Panc1 (cell line): ENCODE results near the gene RAPGEFL1. TPM values are rescaled to one million over a fixed set of nuclear protein-coding genes. Genes with fewer than 3 reads are reported as not detected.
A peak's percentile ranks its signal among the peaks of the same experiment; 100 is the strongest.

Experiments used
- ATAC-seq: fragments of 200-7000 bp; cut with Tn5 transposase; 2 replicates; pipeline ENCODE4 v1.9.1; 2020; ENCODE audit warnings: mild to moderate bottlenecking, moderate library complexity
- BruUV-seq: library from RNA; stranded (reverse); fragments of 400-500 nt; replicated peaks from 2 replicates; lab custom pipeline; 2021; lab: Mats Ljungman, UMichigan
- CTCF ChIA-PET: fragments of 300-600 bp; sonication (Branson Sonifier 250); formaldehyde crosslinking; loops from one replicate; lab custom pipeline; 2022; ENCODE audit warnings: antibody characterized with exemption; lab: Charles Lee
- POLR2A ChIA-PET: fragments of 300-600 bp; sonication (Branson Sonifier 250); formaldehyde crosslinking; loops from one replicate; lab custom pipeline; 2022; ENCODE audit warnings: antibody characterized with exemption; lab: Charles Lee
- DNase-seq: peaks from one replicate; pipeline ENCODE4 v3.0.0-alpha.2; 2010; ENCODE audit warnings: low read depth, low spot score
- H3K27ac ChIP-seq: 2 replicates; pipeline ENCODE4 v1.5.1; 2011; ENCODE audit warnings: mild to moderate bottlenecking, low read length, inconsistent platforms
- H3K27me3 ChIP-seq: fragments of 200-500 bp; sonication (Bioruptor generic); 2 replicates; pipeline ENCODE4 v1.6.0; 2014; ENCODE audit warnings: low read length, inconsistent platforms; ENCODE audit not compliant: control insufficient read depth, insufficient read depth
- H3K36me3 ChIP-seq: fragments of 200-500 bp; sonication (Bioruptor generic); 2 replicates; pipeline ENCODE4 v1.5.1; 2014; ENCODE audit warnings: inconsistent platforms, mild to moderate bottlenecking, low read length, moderate library complexity; ENCODE audit not compliant: control insufficient read depth, insufficient read depth
- H3K4me1 ChIP-seq: 2 replicates; pipeline ENCODE4 v1.5.1; 2011; ENCODE audit warnings: inconsistent platforms, mild to moderate bottlenecking, low read length, moderate library complexity; ENCODE audit not compliant: control insufficient read depth, insufficient read depth
- H3K4me3 ChIP-seq, 2 experiments: 2 replicates each; pipeline ENCODE4 v1.5.1; 2011 to 2012; ENCODE audit warnings: low read depth in 2 of 2, low read length in 2 of 2, mild to moderate bottlenecking in 2 of 2, inconsistent platforms in 1 of 2, moderate library complexity in 1 of 2
- H3K9me3 ChIP-seq: fragments of 200-500 bp; sonication (Bioruptor generic); 2 replicates; pipeline ENCODE4 v1.5.1; 2014; ENCODE audit warnings: low read depth, mild to moderate bottlenecking, inconsistent platforms, low read length, moderate library complexity; ENCODE audit not compliant: control insufficient read depth, insufficient read depth
- CTCF ChIP-seq: fragments of 450-650 bp; IDR thresholded peaks from 2 replicates; pipeline ENCODE4 v1.5.1; 2017; ENCODE audit warnings: mild to moderate bottlenecking
- POLR2AphosphoS5 ChIP-seq: IDR thresholded peaks from 2 replicates; pipeline ENCODE4 v1.6.1; 2012; ENCODE audit warnings: mild to moderate bottlenecking, low read depth, low read length, moderate library complexity
- REST ChIP-seq, 2 experiments: IDR thresholded peaks; 2 replicates each; pipeline ENCODE4 v1.6.1; 2011 to 2012; ENCODE audit warnings: low read depth in 2 of 2, control low read depth in 1 of 2, low read length in 1 of 2, mild to moderate bottlenecking in 1 of 2, moderate library complexity in 1 of 2; ENCODE audit not compliant: insufficient read depth in 1 of 2
- SIN3A ChIP-seq: IDR thresholded peaks from 2 replicates; pipeline ENCODE4 v1.6.1; 2012; ENCODE audit warnings: low read depth, mild to moderate bottlenecking, low read length, moderate library complexity, borderline replicate concordance; ENCODE audit not compliant: insufficient read depth
- TCF7L2 ChIP-seq: IDR thresholded peaks from 2 replicates; pipeline ENCODE4 v1.6.1; 2011; ENCODE audit warnings: mild to moderate bottlenecking, low read depth, low read length, inconsistent platforms
- in situ Hi-C: cut with HindIII; loops from 2 replicates; pipeline ENCODE4 v1.10.0; 2016; ENCODE audit warnings: low sequenced_read_pairs, low pct_unique_long_range_greater_than_20kb
- intact Hi-C: fragments of 100-400 bp; cut with micrococcal nuclease; formaldehyde crosslinking; loops from one replicate; pipeline ENCODE4 v1.10.0; 2022; ENCODE audit not compliant: unreplicated experiment
- total RNA-seq: library from RNA; stranded (reverse); gene quantifications from one replicate; pipeline ENCODE4 v1.2.1, GENCODE V29; 2021; ENCODE audit not compliant: unreplicated experiment

The RAPGEFL1 gene
- total RNA-seq, 1 experiment from 2014 or later, result 6.5 TPM

- ChIA-PET POLR2A (no interaction called here), CTCF (interaction anchor here (1.2 kb wide), 1 partner anchor 21 kb away, joined by 3 read pairs; no protein-coding TSS in a partner anchor)
These were observed 43.1 kb upstream of the RAPGEFL1 start for GRCh38 chr17:40134184-40134583.

DNA sequence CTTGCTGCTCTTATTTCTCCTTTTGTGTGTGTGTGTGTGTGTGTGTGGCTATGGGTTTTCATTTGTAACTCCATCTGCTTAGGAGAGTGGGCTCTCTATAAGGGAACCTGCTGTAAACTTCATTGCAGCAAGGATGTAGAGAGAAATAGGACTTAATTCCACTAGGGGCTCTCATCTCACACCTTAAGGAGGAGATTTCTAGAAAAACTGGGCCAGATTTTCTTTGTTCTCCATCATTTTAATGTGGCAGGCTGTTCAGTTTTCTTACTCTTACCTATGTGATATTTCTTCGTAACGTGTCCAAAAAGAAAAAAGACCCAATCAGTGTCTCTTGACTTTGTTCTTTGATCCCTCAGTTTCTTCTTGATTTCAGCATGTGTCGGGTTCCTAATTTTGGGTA, 41.5 kb upstream of the RAPGEFL1 start:
- Histone ChIP-seq H3K27ac (no peak overlapping the region), H3K27me3 (no peaks in the 10 kb centered on the region), H3K4me1 (peaks cover 4% of the 10 kb centered on the region; the same call in 1 of the 2 replicates), H3K9me3 (no peaks in the 10 kb centered on the region), H3K36me3 (peaks cover 44% of the 10 kb centered on the region), H3K4me3 (no peak overlapping the region)
- no peak for DNase-seq
- no TSS peak for BruUV-seq
- ChIA-PET POLR2A (no interaction called here), CTCF (no interaction called here)
- intact Hi-C loops, result no loop called here
- no peak for ATAC-seq
- TF ChIP-seq POLR2AphosphoS5 (0 out of 2 replicates have a peak, but pooled peaks have one; percentile 37), CTCF (no peak)
- in situ Hi-C loops, result no loop called here

More at GRCh38 chr17:40134184-40134583, 43.1 kb upstream of the RAPGEFL1 start:
- H3K9me3 ChIP-seq, result no peaks in the 10 kb centered on the region
- intact Hi-C loops, result no loop called here
- TF ChIP-seq POLR2AphosphoS5, result no peak
- no peak for TF ChIP-seq CTCF
- TF ChIP-seq TCF7L2, result no peak
- no peak for TF ChIP-seq REST (IDR thresholded peaks at IDR 0.05; ENCODE audit: insufficient read depth in 1 of 2, low read depth in 2 of 2, low read length in 1 of 2)
- TF ChIP-seq SIN3A, result no peak
- no peaks in the 10 kb centered on the region for H3K27me3 ChIP-seq
- no peak for ATAC-seq
- in situ Hi-C loops, result no loop called here
- peaks cover 54% of the 10 kb centered on the region for H3K36me3 ChIP-seq
- peaks cover 4% of the 10 kb centered on the region; the same call in 1 of the 2 replicates for H3K4me1 ChIP-seq
- DNase-seq, result no peak
- H3K4me3 ChIP-seq, result no peak overlapping the region
- no peak overlapping the region for H3K27ac ChIP-seq
- BruUV-seq, result no TSS peak
